ENCODE results near the gene TMEM258. TPM values are rescaled to one million over a fixed set of nuclear protein-coding genes. Genes with fewer than 3 reads are reported as not detected.
A peak's percentile ranks its signal among the peaks of the same experiment; 100 is the strongest.

Gene TMEM258
- total RNA-seq, 2 experiments from 2014 or later: 162 to 170 TPM

GRCh38 chr11:61827571-61828378 is 35.4 kb upstream of the TMEM258 start, which contains the start of gene FADS2:
Gene FADS2, plus strand, starts transcription at chr11:61828300. Its CDS starts 91 bp downstream, at chr11:61828391.
- TF ChIP-seq, protein P1, sequence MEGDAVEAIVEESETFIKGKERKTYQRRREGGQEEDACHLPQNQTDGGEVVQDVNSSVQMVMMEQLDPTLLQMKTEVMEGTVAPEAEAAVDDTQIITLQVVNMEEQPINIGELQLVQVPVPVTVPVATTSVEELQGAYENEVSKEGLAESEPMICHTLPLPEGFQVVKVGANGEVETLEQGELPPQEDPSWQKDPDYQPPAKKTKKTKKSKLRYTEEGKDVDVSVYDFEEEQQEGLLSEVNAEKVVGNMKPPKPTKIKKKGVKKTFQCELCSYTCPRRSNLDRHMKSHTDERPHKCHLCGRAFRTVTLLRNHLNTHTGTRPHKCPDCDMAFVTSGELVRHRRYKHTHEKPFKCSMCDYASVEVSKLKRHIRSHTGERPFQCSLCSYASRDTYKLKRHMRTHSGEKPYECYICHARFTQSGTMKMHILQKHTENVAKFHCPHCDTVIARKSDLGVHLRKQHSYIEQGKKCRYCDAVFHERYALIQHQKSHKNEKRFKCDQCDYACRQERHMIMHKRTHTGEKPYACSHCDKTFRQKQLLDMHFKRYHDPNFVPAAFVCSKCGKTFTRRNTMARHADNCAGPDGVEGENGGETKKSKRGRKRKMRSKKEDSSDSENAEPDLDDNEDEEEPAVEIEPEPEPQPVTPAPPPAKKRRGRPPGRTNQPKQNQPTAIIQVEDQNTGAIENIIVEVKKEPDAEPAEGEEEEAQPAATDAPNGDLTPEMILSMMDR (IDR thresholded peaks at IDR 0.05): no peak
- H3K27ac Mint-ChIP-seq: peak within 1 kb of the TSS; percentile 91
- POLR2A ChIA-PET: interaction anchor here (0.7 to 4.0 kb wide), 6 partner anchors 12 to 144 kb away, joined by 3 to 44 read pairs (median 6); partner anchors contain the start of genes FADS1, FEN1, FTH1 and TMEM258
- intact Hi-C loops (cut with micrococcal nuclease): no loop called here
- H3K4me1 Mint-ChIP-seq (ENCODE audit: low read depth): peaks cover 32% of the 10 kb centered on the region
- ATAC-seq (peak; percentile 87), DNase-seq (peak; percentile 94)
- H3K4me3 Mint-ChIP-seq: peak within 1 kb of the TSS; percentile 86
- peaks cover 34% of the 10 kb centered on the region for H3K36me3 Mint-ChIP-seq (ENCODE audit: low read depth)
- H3K9me3 Mint-ChIP-seq: no peaks in the 10 kb centered on the region
- CTCF ChIA-PET: interaction anchor here (0.9 to 2.5 kb wide), 4 partner anchors 11 to 72 kb away, joined by 3 to 37 read pairs (median 3); partner anchors contain the start of gene FADS1
- peaks cover 9% of the 10 kb centered on the region for H3K27me3 Mint-ChIP-seq

GRCh38 chr11:61826930-61827570 is 34.7 kb upstream of the TMEM258 start:
- ChIA-PET CTCF (interaction anchor here (2.5 kb wide), 1 partner anchor 10 kb away, joined by 37 read pairs; the partner anchor contains the start of gene FADS1), POLR2A (interaction anchor here (1.9 to 4.0 kb wide), 2 partner anchors 11 to 34 kb away, joined by 10 to 44 read pairs; partner anchors contain the start of genes FADS1, FEN1 and TMEM258)
- TF ChIP-seq, protein P1 (IDR thresholded peaks at IDR 0.05): peak; percentile 28
- Mint-ChIP-seq H3K4me3 (peak overlapping the region; percentile 86), H3K27me3 (peaks cover 9% of the 10 kb centered on the region), H3K27ac (peak overlapping the region; percentile 86), H3K9me3 (no peaks in the 10 kb centered on the region), H3K36me3 (ENCODE audit: low read depth) (peaks cover 32% of the 10 kb centered on the region), H3K4me1 (ENCODE audit: low read depth) (peaks cover 27% of the 10 kb centered on the region)
- intact Hi-C loops (cut with micrococcal nuclease): no loop called here
- no peak for DNase-seq
- no peak for ATAC-seq

- no peaks in the 10 kb centered on the region for H3K4me1 Mint-ChIP-seq (ENCODE audit: low read depth)
- CTCF ChIA-PET: interaction anchor here (0.8 to 1.5 kb wide), 4 partner anchors 9 to 23 kb away, joined by 3 to 5 read pairs (median 4); no protein-coding TSS in a partner anchor
Observed at GRCh38 chr11:61820174-61820573, 27.8 kb upstream of the TMEM258 start.

DNA sequence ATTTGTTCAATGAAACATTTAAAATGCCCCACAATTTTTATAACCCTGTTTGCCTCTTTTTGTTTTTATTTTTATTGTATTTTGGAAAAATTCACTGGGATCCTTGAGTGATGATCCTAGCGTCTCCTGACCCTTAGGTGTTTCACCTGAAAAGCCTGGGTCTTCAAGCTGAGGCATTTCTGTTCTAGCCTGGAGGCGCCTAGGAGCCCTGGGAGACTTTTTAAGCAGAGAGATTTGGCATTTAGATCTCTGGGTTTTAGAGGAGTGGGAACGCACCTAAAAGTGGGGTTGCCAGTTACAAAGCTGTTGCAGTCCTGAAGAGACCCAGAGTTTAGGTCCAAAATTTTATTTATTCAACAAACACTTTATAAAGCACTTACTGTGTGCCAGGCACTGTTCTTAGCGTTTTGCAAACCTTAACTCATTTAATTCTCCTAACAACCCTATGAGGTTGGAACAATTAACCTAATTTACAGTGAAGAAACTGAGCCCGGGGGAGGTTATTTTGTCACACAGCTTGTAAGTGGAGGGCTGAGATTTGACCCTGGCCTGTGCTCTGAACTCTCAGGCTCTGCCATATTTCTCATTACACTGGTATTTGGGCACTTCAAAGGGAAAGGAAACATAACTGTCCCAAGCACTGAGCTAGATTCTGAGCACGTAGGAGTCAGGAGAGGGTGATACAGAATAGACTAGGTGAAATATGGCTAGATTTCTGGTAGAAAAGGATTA is 25.2 kb upstream of the TMEM258 start:
- H3K9me3 Mint-ChIP-seq: no peaks in the 10 kb centered on the region
- POLR2A ChIA-PET: interaction anchor here (1.3 to 8.0 kb wide), 5 partner anchors 11 to 52 kb away, joined by 3 to 119 read pairs (median 22); partner anchors contain the start of genes FADS2, FEN1 and TMEM258
- peaks cover 5% of the 10 kb centered on the region for H3K4me1 Mint-ChIP-seq (ENCODE audit: low read depth)

More at GRCh38 chr11:61820174-61820573, 27.8 kb upstream of the TMEM258 start:
- intact Hi-C loops (cut with micrococcal nuclease): no loop called here
- H3K9me3 Mint-ChIP-seq: no peaks in the 10 kb centered on the region
- no peak for ATAC-seq
- H3K4me3 Mint-ChIP-seq: no peak overlapping the region
- H3K27ac Mint-ChIP-seq: no peak overlapping the region
- peaks cover 5% of the 10 kb centered on the region for H3K36me3 Mint-ChIP-seq (ENCODE audit: low read depth)
- H3K27me3 Mint-ChIP-seq: no peaks in the 10 kb centered on the region
- no peak for DNase-seq
- POLR2A ChIA-PET: interaction anchor here (1.3 to 1.4 kb wide), 2 partner anchors 9 to 19 kb away, joined by 3 to 4 read pairs; no protein-coding TSS in a partner anchor
- TF ChIP-seq, protein P1 (IDR thresholded peaks at IDR 0.05): no peak

More for the DNA sequence above, 25.2 kb upstream of the TMEM258 start:
- peaks cover 23% of the 10 kb centered on the region for H3K36me3 Mint-ChIP-seq (ENCODE audit: low read depth)
- ATAC-seq (no peak), DNase-seq (no peak)
- TF ChIP-seq, protein P1 (IDR thresholded peaks at IDR 0.05): no peak
- CTCF ChIA-PET: interaction anchor here (1.0 to 5.0 kb wide), 6 partner anchors 11 to 290 kb away, joined by 3 to 49 read pairs (median 8); partner anchors contain the start of genes FADS2, FEN1 and TMEM258
- H3K4me3 Mint-ChIP-seq: peak overlapping the region; percentile 96
- intact Hi-C loops (cut with micrococcal nuclease): no loop called here
- peaks cover 4% of the 10 kb centered on the region for H3K27me3 Mint-ChIP-seq
- H3K27ac Mint-ChIP-seq: no peak overlapping the region
